ENCODE measurements around the gene IZUMO2.
"Not testable (repeated sequence)": the region's sequence is repeated elsewhere in the genome, so short reads cannot be mapped to it uniquely, and the experiment has no call there.

IZUMO2 gene

GRCh38 chr19:50181121-50181520 is 18.0 kb upstream of the IZUMO2 start:
- DNase-seq (ENCODE audit: low spot score) = no peak

GRCh38 chr19:50178859-50179537 is 15.9 kb upstream of the IZUMO2 start:
- DNase-seq (ENCODE audit: low spot score) = no peak

GRCh38 chr19:50178320-50178719 is 15.2 kb upstream of the IZUMO2 start:
- DNase-seq (ENCODE audit: low spot score) = no peak

GRCh38 chr19:50176775-50177174 is 13.7 kb upstream of the IZUMO2 start:
- no peak for DNase-seq (ENCODE audit: low spot score)

- DNase-seq (ENCODE audit: low spot score) = no peak
Measured at GRCh38 chr19:50175924-50176323, 12.8 kb upstream of the IZUMO2 start.

GRCh38 chr19:50174100-50174793 is 11.2 kb upstream of the IZUMO2 start:
- DNase-seq (ENCODE audit: low spot score) = no peak

GRCh38 chr19:50173127-50173526 is 10.0 kb upstream of the IZUMO2 start:
- DNase-seq (ENCODE audit: low spot score) = peak; percentile 12

GRCh38 chr19:50172726-50173125 is 9.6 kb upstream of the IZUMO2 start:
- DNase-seq (ENCODE audit: low spot score) = no peak

- no peak for DNase-seq (ENCODE audit: low spot score)
Measured at GRCh38 chr19:50171752-50172151, 8.7 kb upstream of the IZUMO2 start.

GRCh38 chr19:50167314-50167721 is 4.2 kb upstream of the IZUMO2 start:
- no peak for DNase-seq (ENCODE audit: low spot score)

- DNase-seq (ENCODE audit: low spot score) = no peak
Measured at GRCh38 chr19:50159078-50159477, 4.0 kb downstream of the IZUMO2 start.

GRCh38 chr19:50158577-50158976 is 4.5 kb downstream of the IZUMO2 start:
- no peak for DNase-seq (ENCODE audit: low spot score)

GRCh38 chr19:50155520-50156109 is 7.5 kb downstream of the IZUMO2 start:
- DNase-seq (ENCODE audit: low spot score) = no peak

- DNase-seq (ENCODE audit: low spot score) = no peak
Measured at GRCh38 chr19:50154529-50154928, 8.6 kb downstream of the IZUMO2 start.

GRCh38 chr19:50152578-50152977 is 10.5 kb downstream of the IZUMO2 start:
- DNase-seq (ENCODE audit: low spot score) = no peak

- DNase-seq (ENCODE audit: low spot score) = no peak
Measured at GRCh38 chr19:50148528-50148927, 14.6 kb downstream of the IZUMO2 start.

- DNase-seq (ENCODE audit: low spot score) = peak; percentile 64
Measured at GRCh38 chr19:50147462-50148423, 15.3 kb downstream of the IZUMO2 start.

GRCh38 chr19:50141921-50142320 is 21.2 kb downstream of the IZUMO2 start:
- not testable (repeated sequence) for DNase-seq (ENCODE audit: low spot score)

GRCh38 chr19:50140118-50140845 is 22.8 kb downstream of the IZUMO2 start:
- not testable (repeated sequence) for DNase-seq (ENCODE audit: low spot score)

GRCh38 chr19:50136603-50137365 is 26.3 kb downstream of the IZUMO2 start:
- not testable (repeated sequence) for DNase-seq (ENCODE audit: low spot score)
